ENCODE measurements around the gene ADCYAP1R1. TPM values are rescaled to one million over a fixed set of nuclear protein-coding genes. Genes with fewer than 3 reads are reported as not detected.

Gene ADCYAP1R1
- total RNA-seq, 2 experiments from 2014 or later: not detected

- TF ChIP-seq EZH2phosphoT487 (IDR thresholded peaks at IDR 0.05; ENCODE audit: borderline replicate concordance, low read depth, low read length) (no peak), CTCF (conservative IDR thresholded peaks at IDR 0.05; ENCODE audit: low read length) (no peak)
- H3K79me2 ChIP-seq (ENCODE audit: insufficient read depth, low read depth, low read length): no peaks in the 10 kb centered on the region
- ChIA-PET POLR2A (interaction anchor here (0.7 kb wide), 1 partner anchor 215 kb away, joined by 6 read pairs; no protein-coding TSS in a partner anchor), CTCF (ENCODE audit: unreplicated experiment) (no interaction called here)
- H4K20me1 ChIP-seq (ENCODE audit: insufficient read depth, low read length): no peaks in the 10 kb centered on the region
- H3K9me3 ChIP-seq (ENCODE audit: low read length): no peaks in the 10 kb centered on the region
- no peaks in the 10 kb centered on the region for H3K4me1 ChIP-seq (ENCODE audit: insufficient read depth, low read length, poor library complexity, severe bottlenecking)
- intact Hi-C loops (cut with micrococcal nuclease; ENCODE audit: unreplicated experiment): no loop called here
- no peak overlapping the region for H3K27ac ChIP-seq (ENCODE audit: low read depth, low read length, poor library complexity, severe bottlenecking)
- no peak overlapping the region for H3K4me2 ChIP-seq (ENCODE audit: low read length)
- BruUV-seq (replicated peaks): no TSS peak
- no peaks in the 10 kb centered on the region for H3K36me3 ChIP-seq (ENCODE audit: insufficient read depth, low read length)
- no peak overlapping the region for H3K4me3 ChIP-seq (ENCODE audit: low read depth, low read length, poor library complexity, severe bottlenecking)
- DNase-seq (ENCODE audit: low spot score): no peak
- no peak overlapping the region for H2AFZ ChIP-seq (ENCODE audit: low read length)
- H3K9me2 ChIP-seq (ENCODE audit: insufficient read depth, low read length): no peaks in the 10 kb centered on the region
These were observed 14.5 kb downstream of the ADCYAP1R1 start for GRCh38 chr7:31066516-31067130.

- Histone ChIP-seq H3K9me2 (ENCODE audit: insufficient read depth, low read length) (no peaks in the 10 kb centered on the region), H3K79me2 (ENCODE audit: insufficient read depth, low read depth, low read length) (no peaks in the 10 kb centered on the region), H3K9me3 (ENCODE audit: low read length) (no peaks in the 10 kb centered on the region), H2AFZ (ENCODE audit: low read length) (no peak overlapping the region), H3K4me3 (ENCODE audit: low read depth, low read length, poor library complexity, severe bottlenecking) (no peak overlapping the region), H3K36me3 (ENCODE audit: insufficient read depth, low read length) (no peaks in the 10 kb centered on the region), H3K27ac (ENCODE audit: low read depth, low read length, poor library complexity, severe bottlenecking) (no peak overlapping the region), H3K4me1 (ENCODE audit: insufficient read depth, low read length, poor library complexity, severe bottlenecking) (no peaks in the 10 kb centered on the region), H4K20me1 (ENCODE audit: insufficient read depth, low read length) (no peaks in the 10 kb centered on the region), H3K4me2 (ENCODE audit: low read length) (no peak overlapping the region)
- no TSS peak for BruUV-seq (replicated peaks)
- CTCF ChIA-PET (ENCODE audit: unreplicated experiment): no interaction called here
- DNase-seq (ENCODE audit: low spot score): no peak
- intact Hi-C loops (cut with micrococcal nuclease; ENCODE audit: unreplicated experiment): no loop called here
- TF ChIP-seq EZH2phosphoT487 (IDR thresholded peaks at IDR 0.05; ENCODE audit: borderline replicate concordance, low read depth, low read length): no peak
- no peak for TF ChIP-seq CTCF (conservative IDR thresholded peaks at IDR 0.05; ENCODE audit: low read length)
- POLR2A ChIA-PET: interaction anchor here (0.7 kb wide), 1 partner anchor 216 kb away, joined by 6 read pairs; no protein-coding TSS in a partner anchor
These were observed 15.4 kb downstream of the ADCYAP1R1 start for GRCh38 chr7:31067491-31067890.

GRCh38 chr7:31068006-31068675 lies 16.0 kb downstream of the ADCYAP1R1 start:
- no peaks in the 10 kb centered on the region for H3K9me2 ChIP-seq (ENCODE audit: insufficient read depth, low read length)
- H3K9me3 ChIP-seq (ENCODE audit: low read length): no peaks in the 10 kb centered on the region
- TF ChIP-seq EZH2phosphoT487 (IDR thresholded peaks at IDR 0.05; ENCODE audit: borderline replicate concordance, low read depth, low read length): no peak
- no peak for TF ChIP-seq CTCF (conservative IDR thresholded peaks at IDR 0.05; ENCODE audit: low read length)
- no peak for DNase-seq (ENCODE audit: low spot score)
- intact Hi-C loops (cut with micrococcal nuclease; ENCODE audit: unreplicated experiment): no loop called here
- CTCF ChIA-PET (ENCODE audit: unreplicated experiment): no interaction called here
- no peaks in the 10 kb centered on the region for H3K79me2 ChIP-seq (ENCODE audit: insufficient read depth, low read depth, low read length)
- no peak overlapping the region for H3K4me2 ChIP-seq (ENCODE audit: low read length)
- H3K4me1 ChIP-seq (ENCODE audit: insufficient read depth, low read length, poor library complexity, severe bottlenecking): no peaks in the 10 kb centered on the region
- BruUV-seq (replicated peaks): no TSS peak
- no peaks in the 10 kb centered on the region for H3K36me3 ChIP-seq (ENCODE audit: insufficient read depth, low read length)
- H4K20me1 ChIP-seq (ENCODE audit: insufficient read depth, low read length): no peaks in the 10 kb centered on the region
- no peak overlapping the region for H2AFZ ChIP-seq (ENCODE audit: low read length)
- no peak overlapping the region for H3K27ac ChIP-seq (ENCODE audit: low read depth, low read length, poor library complexity, severe bottlenecking)
- H3K4me3 ChIP-seq (ENCODE audit: low read depth, low read length, poor library complexity, severe bottlenecking): no peak overlapping the region
- POLR2A ChIA-PET: no interaction called here

Data from OCI-LY7 (cell line).